H1 (cell line): ENCODE data around the gene PDK2. TPM values are rescaled to one million over a fixed set of nuclear protein-coding genes. Genes with fewer than 3 reads are reported as not detected.

Experiments used
- CTCF ChIA-PET: fragments of 300-600 bp; sonication (Branson Sonifier 250); formaldehyde crosslinking; loops from one replicate; lab custom pipeline; 2021; ENCODE audit not compliant: partially characterized antibody; lab: Charles Lee
- POLR2A ChIA-PET: fragments of 300-600 bp; sonication (Branson Sonifier 250); formaldehyde crosslinking; loops from one replicate; lab custom pipeline; 2021; ENCODE audit warnings: inconsistent platforms; ENCODE audit not compliant: partially characterized antibody; lab: Charles Lee
- DNase-seq, 2 experiments: peaks; one replicate each; pipeline versions ENCODE4 v3.0.0 to v3.0.0-alpha.2; 2010 to 2022; ENCODE audit warnings: low spot score in 2 of 2, low read depth in 1 of 2, mixed read lengths in 1 of 2
- FAIRE-seq: peaks from 2 replicates; lab custom pipeline; 2011; peaks lifted over from hg19 to GRCh38; lab: Jason Lieb, UNC
- H2AFZ ChIP-seq: 2 replicates; pipeline ENCODE4 v1.8.1; 2012; ENCODE audit warnings: low read length, inconsistent platforms
- H2AK5ac ChIP-seq: 2 replicates; pipeline ENCODE4 v1.6.1; 2013; ENCODE audit warnings: low read depth, low read length
- H2BK120ac ChIP-seq: replicated peaks from 2 replicates; pipeline ENCODE3; 2013; ENCODE audit warnings: low read depth, low read length, inconsistent platforms
- H2BK12ac ChIP-seq: 2 replicates; pipeline ENCODE4 v1.6.1; 2013; ENCODE audit warnings: low read depth, low read length
- H2BK15ac ChIP-seq: 2 replicates; pipeline ENCODE4 v1.6.1; 2013; ENCODE audit warnings: low read length
- H2BK20ac ChIP-seq: 2 replicates; pipeline ENCODE4 v1.6.1; 2013; ENCODE audit warnings: low read length
- H2BK5ac ChIP-seq: 2 replicates; pipeline ENCODE4 v1.6.1; 2013; ENCODE audit warnings: low read depth, low read length
- H3K14ac ChIP-seq: 2 replicates; pipeline ENCODE4 v1.6.1; 2013; ENCODE audit warnings: inconsistent platforms; ENCODE audit not compliant: insufficient read length
- H3K18ac ChIP-seq: 2 replicates; pipeline ENCODE4 v1.6.1; 2013; ENCODE audit warnings: low read length; ENCODE audit errors: extremely low read depth
- H3K23ac ChIP-seq: 2 replicates; pipeline ENCODE4 v1.6.1; 2013; ENCODE audit warnings: inconsistent platforms; ENCODE audit not compliant: insufficient read length
- H3K23me2 ChIP-seq: 2 replicates; pipeline ENCODE4 v1.6.1; 2013; ENCODE audit warnings: low read depth, low read length
- H3K27ac ChIP-seq: 2 replicates; pipeline ENCODE4 v1.6.1; 2011; ENCODE audit warnings: low read depth, low read length, inconsistent platforms
- H3K27me3 ChIP-seq, 4 experiments: replicated peaks in 1 of 4; 1 replicate in 1 of 4; 2 replicates in 3 of 4; pipeline versions ENCODE4 v1.6.1 to v1.8.1; 2011 to 2013; ENCODE audit warnings: low read length in 3 of 4, mild to moderate bottlenecking in 3 of 4, inconsistent platforms in 2 of 4, mixed read lengths in 2 of 4, moderate library complexity in 1 of 4; ENCODE audit not compliant: control insufficient read depth in 3 of 4, insufficient read depth in 3 of 4; ENCODE audit errors: extremely low read depth in 1 of 4
- H3K36me3 ChIP-seq, 4 experiments: 2 replicates each; pipeline versions ENCODE4 v1.6.1 to v1.8.1; 2011 to 2013; ENCODE audit warnings: mild to moderate bottlenecking in 4 of 4, low read length in 3 of 4, moderate library complexity in 2 of 4, control low read depth in 1 of 4, inconsistent platforms in 1 of 4; ENCODE audit not compliant: insufficient read depth in 4 of 4, control insufficient read depth in 2 of 4
- H3K4ac ChIP-seq: replicated peaks from 2 replicates; pipeline ENCODE3; 2013; ENCODE audit warnings: low read length, low read depth, mixed read lengths, inconsistent platforms; ENCODE audit not compliant: insufficient read length
- H3K4me1 ChIP-seq, 4 experiments: replicated peaks in 1 of 4; 1 replicate in 1 of 4; 2 replicates in 3 of 4; pipeline versions ENCODE4 v1.6.1 to v1.8.1; 2011 to 2013; ENCODE audit warnings: low read length in 3 of 4, inconsistent platforms in 2 of 4, mixed read lengths in 1 of 4; ENCODE audit not compliant: insufficient read depth in 4 of 4, control insufficient read depth in 3 of 4
- H3K4me2 ChIP-seq, 2 experiments: 2 replicates each; pipeline versions ENCODE4 v1.6.1 to v1.8.1; 2011 to 2013; ENCODE audit warnings: low read depth in 2 of 2, low read length in 2 of 2, control low read depth in 1 of 2, inconsistent platforms in 1 of 2, mild to moderate bottlenecking in 1 of 2; ENCODE audit not compliant: insufficient read depth in 1 of 2
- H3K4me3 ChIP-seq, 4 experiments: fragments of 200-600, 300-600 bp in 1 of 4; sonication (generic), shearing (Covaris generic), sonication (Bioruptor Twin) in 1 of 4; 2 replicates each; pipeline versions ENCODE4 v1.5.1 to v1.8.1; 2011 to 2016; ENCODE audit warnings: low read length in 4 of 4, low read depth in 3 of 4, control low read depth in 2 of 4, inconsistent platforms in 2 of 4, mild to moderate bottlenecking in 2 of 4, mixed read lengths in 1 of 4, moderate library complexity in 1 of 4; ENCODE audit not compliant: insufficient read depth in 2 of 4; ENCODE audit errors: extremely low read depth in 1 of 4
- H3K56ac ChIP-seq: replicated peaks from 2 replicates; pipeline ENCODE3; 2013; ENCODE audit warnings: low read depth, mild to moderate bottlenecking, mixed read lengths, low read length, inconsistent platforms; ENCODE audit not compliant: insufficient read length
- H3K79me1 ChIP-seq: 2 replicates; pipeline ENCODE4 v1.6.1; 2013; ENCODE audit warnings: low read depth, low read length, control low read depth
- H3K79me2 ChIP-seq, 2 experiments: 2 replicates each; pipeline versions ENCODE4 v1.6.1 to v1.8.1; 2012 to 2013; ENCODE audit warnings: low read length in 2 of 2, mild to moderate bottlenecking in 2 of 2, inconsistent platforms in 1 of 2; ENCODE audit not compliant: insufficient read depth in 2 of 2, control insufficient read depth in 1 of 2
- H3K9ac ChIP-seq, 4 experiments: replicated peaks in 1 of 4; 1 replicate in 1 of 4; 2 replicates in 3 of 4; pipeline versions ENCODE4 v1.6.1 to v1.8.1; 2011 to 2013; ENCODE audit warnings: low read depth in 3 of 4, low read length in 3 of 4, control low read depth in 2 of 4, mild to moderate bottlenecking in 2 of 4, moderate library complexity in 2 of 4, inconsistent platforms in 1 of 4; ENCODE audit errors: extremely low read depth in 1 of 4
- H3K9me3 ChIP-seq, 2 experiments: 2 replicates each; pipeline versions ENCODE4 v1.6.1 to v1.8.1; 2012 to 2013; ENCODE audit warnings: mild to moderate bottlenecking in 2 of 2, moderate library complexity in 2 of 2, control low read depth in 1 of 2, inconsistent platforms in 1 of 2, low read depth in 1 of 2, low read length in 1 of 2, mixed read lengths in 1 of 2; ENCODE audit not compliant: insufficient read depth in 2 of 2
- H4K20me1 ChIP-seq, 2 experiments: replicated peaks in 1 of 2; 2 replicates each; pipeline versions ENCODE3 to v1.8.1; 2011 to 2013; ENCODE audit warnings: inconsistent platforms in 2 of 2, low read length in 2 of 2, mild to moderate bottlenecking in 1 of 2; ENCODE audit not compliant: insufficient read depth in 2 of 2, control insufficient read depth in 1 of 2
- H4K5ac ChIP-seq: 2 replicates; pipeline ENCODE4 v1.6.1; 2013; ENCODE audit warnings: low read length, low read depth, mixed read lengths, inconsistent platforms; ENCODE audit not compliant: insufficient read length
- H4K8ac ChIP-seq: 2 replicates; pipeline ENCODE4 v1.8.0; 2013; ENCODE audit warnings: mild to moderate bottlenecking, moderate library complexity, low read length, inconsistent platforms; ENCODE audit not compliant: insufficient read depth; ENCODE audit errors: extremely low read depth
- H4K91ac ChIP-seq: replicated peaks from 2 replicates; pipeline ENCODE3; 2013; ENCODE audit warnings: low read length, mixed read lengths, inconsistent platforms; ENCODE audit not compliant: insufficient read length
- E2F6 ChIP-seq: IDR thresholded peaks from 2 replicates; pipeline ENCODE4 v1.6.1; 2012; ENCODE audit warnings: inconsistent platforms
- NANOG ChIP-seq: IDR thresholded peaks from 2 replicates; pipeline ENCODE4 v1.6.1; 2011; ENCODE audit warnings: low read length, low read depth, mild to moderate bottlenecking, inconsistent platforms; ENCODE audit not compliant: insufficient read depth, poor library complexity, severe bottlenecking
- RFX5 ChIP-seq: IDR thresholded peaks from 2 replicates; pipeline ENCODE4 v1.6.1; 2011; ENCODE audit warnings: low read depth, low read length, improper control_type of control experiment, borderline replicate concordance
- SIX5 ChIP-seq: IDR thresholded peaks from 2 replicates; pipeline ENCODE4 v1.6.1; 2011; ENCODE audit warnings: mild to moderate bottlenecking, low read depth, low read length
- WGBS, 2 experiments: shearing (Covaris generic) in 1 of 2; methylation state at CpG; one replicate each; pipeline versions ENCODE4 v1.1.6 to v1.1.7; 2013 to 2015; ENCODE audit warnings: low lambda C conversion rate in 2 of 2, mixed read lengths in 2 of 2, inconsistent platforms in 1 of 2, low coverage in 1 of 2, missing lambda C conversion rate in 1 of 2; ENCODE audit not compliant: insufficient replicate concordance in 2 of 2, insufficient coverage in 1 of 2, insufficient read length in 1 of 2; ENCODE audit errors: extremely low coverage in 1 of 2, missing lambda C conversion rate in 1 of 2; 5-methylcytosine and 5-hydroxymethylcytosine counted together
- polyA plus RNA-seq, 7 experiments: library from polyadenylated mRNA; depleted of rRNA in 3 of 7; stranded (reverse) in 5 of 7; unstranded in 2 of 7; fragments of >200 nt in 5 of 7; fragments of 200-250 nt in 2 of 7; gene quantifications; 1 replicate in 5 of 7; 2 replicates in 1 of 7; 4 replicates in 1 of 7; pipeline versions ENCODE4 v1.2.1 to v1.2.3, GENCODE V29; 2011 to 2013; ENCODE audit warnings: missing spikeins in 2 of 7, mixed read lengths in 2 of 7
- total RNA-seq: library from RNA; stranded (reverse); fragmentation: NEBNext Ultra II Directional; extraction: Animal tissue kit (Norgen Biotek cat#: 25700); gene quantifications from 2 replicates; pipeline ENCODE4 v1.2.1, GENCODE V29; 2021

PDK2 gene
- total and polyA plus RNA-seq, 2 of the 8 experiments (the other 6 are each of a cell fraction or from before 2014, with no cell fraction given), result 18.3 to 121 TPM

- Histone ChIP-seq H3K14ac (no peak overlapping the region), H2BK120ac (no peak overlapping the region), H2AFZ (no peak overlapping the region), H3K23ac (no peak overlapping the region), H2BK12ac (no peak overlapping the region), H3K9ac (no peak overlapping the region), H4K20me1 (peaks cover 1 to 8% of the 10 kb centered on the region in 2 experiments), H3K4me2 (no peak overlapping the region), H3K79me2 (no peaks in the 10 kb centered on the region), H3K36me3 (peaks cover 0 to 6% (median 1%) of the 10 kb centered on the region in 4 experiments; a peak in 3 of 8 replicates), H4K91ac (no peak overlapping the region), H4K5ac (no peak overlapping the region), H3K23me2 (no peaks in the 10 kb centered on the region), H2BK15ac (no peak overlapping the region), H3K9me3 (no peaks in the 10 kb centered on the region), H3K4me3 (no peak overlapping the region), H3K27ac (no peak overlapping the region), H4K8ac (no peak overlapping the region), H2AK5ac (no peak overlapping the region), H3K56ac (no peak overlapping the region), H2BK5ac (no peak overlapping the region), H3K18ac (no peak overlapping the region), H3K79me1 (no peaks in the 10 kb centered on the region), H2BK20ac (no peak overlapping the region), H3K4me1 (peaks cover 0 to 4% (median 3%) of the 10 kb centered on the region in 4 experiments; a peak in 3 of 7 replicates), H3K4ac (no peak overlapping the region), H3K27me3 (no peaks in the 10 kb centered on the region; a peak in 2 of 7 replicates)
- DNase-seq (no peak), FAIRE-seq (no peak)
- ChIA-PET POLR2A (interaction anchor here (1.0 kb wide), 1 partner anchor 11 kb away, joined by 3 read pairs; no protein-coding TSS in a partner anchor), CTCF (interaction anchor here (0.7 to 10.1 kb wide), 12 partner anchors 11 to 792 kb away, joined by 3 to 169 read pairs (median 6); partner anchors contain the start of gene ITGA3)
- TF ChIP-seq SIX5, result no peak
- TF ChIP-seq RFX5, result no peak
- no peak for TF ChIP-seq E2F6
- TF ChIP-seq NANOG, result no peak
- 84% methylated on average over 7 of the region's 7 CpGs; no CpG with 5 or more reads in 1 of the 2 experiments for WGBS, 2 experiments
These were observed 14.3 kb upstream of the PDK2 start for GRCh38 chr17:50080827-50081226.
